ENCODE results near the gene CDH23. TPM values are rescaled to one million over a fixed set of nuclear protein-coding genes. Genes with fewer than 3 reads are reported as not detected.

The CDH23 gene
- total and polyA plus RNA-seq, 7 donors: 1.00 to 3.8 (median 1.9) TPM

DNA sequence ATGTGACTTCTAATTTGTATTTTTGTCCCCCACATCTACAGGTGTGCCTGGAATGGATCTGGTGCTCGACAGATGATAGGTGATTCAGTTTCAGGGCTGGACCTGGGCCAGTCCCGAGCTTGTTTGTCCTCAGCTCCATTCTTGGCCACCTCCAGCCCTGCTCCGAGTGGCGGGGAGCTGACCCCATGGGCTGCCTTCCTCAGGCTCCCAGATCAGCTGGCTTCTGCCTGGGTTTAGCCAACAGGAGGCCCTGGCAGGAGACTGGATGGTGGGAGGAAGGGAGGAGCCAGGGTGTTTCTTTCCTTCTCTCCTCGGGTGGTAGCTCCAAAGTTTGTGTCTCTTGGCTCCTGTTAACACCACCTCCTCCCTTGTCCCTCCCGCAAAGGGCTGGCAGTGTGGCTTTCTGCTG lies 75.2 kb downstream of the CDH23 start:
- TF ChIP-seq, protein P1, sequence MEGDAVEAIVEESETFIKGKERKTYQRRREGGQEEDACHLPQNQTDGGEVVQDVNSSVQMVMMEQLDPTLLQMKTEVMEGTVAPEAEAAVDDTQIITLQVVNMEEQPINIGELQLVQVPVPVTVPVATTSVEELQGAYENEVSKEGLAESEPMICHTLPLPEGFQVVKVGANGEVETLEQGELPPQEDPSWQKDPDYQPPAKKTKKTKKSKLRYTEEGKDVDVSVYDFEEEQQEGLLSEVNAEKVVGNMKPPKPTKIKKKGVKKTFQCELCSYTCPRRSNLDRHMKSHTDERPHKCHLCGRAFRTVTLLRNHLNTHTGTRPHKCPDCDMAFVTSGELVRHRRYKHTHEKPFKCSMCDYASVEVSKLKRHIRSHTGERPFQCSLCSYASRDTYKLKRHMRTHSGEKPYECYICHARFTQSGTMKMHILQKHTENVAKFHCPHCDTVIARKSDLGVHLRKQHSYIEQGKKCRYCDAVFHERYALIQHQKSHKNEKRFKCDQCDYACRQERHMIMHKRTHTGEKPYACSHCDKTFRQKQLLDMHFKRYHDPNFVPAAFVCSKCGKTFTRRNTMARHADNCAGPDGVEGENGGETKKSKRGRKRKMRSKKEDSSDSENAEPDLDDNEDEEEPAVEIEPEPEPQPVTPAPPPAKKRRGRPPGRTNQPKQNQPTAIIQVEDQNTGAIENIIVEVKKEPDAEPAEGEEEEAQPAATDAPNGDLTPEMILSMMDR (IDR thresholded peaks at IDR 0.05): no peak
- no peaks in the 10 kb centered on the region for H3K36me3 ChIP-seq (ENCODE audit: insufficient read depth in 1 of 2, low read depth in 1 of 2)
- intact Hi-C loops (cut with DNase I): no loop called here
- no peaks in the 10 kb centered on the region for H3K27me3 ChIP-seq (ENCODE audit: insufficient read depth in 3 of 3, low read length in 2 of 3)
- peak in 2 of 4 donors; percentile 35 to 51 for ATAC-seq
- H3K4me1 ChIP-seq: peaks cover 7% of the 10 kb centered on the region
- no peak overlapping the region for H3K27ac ChIP-seq
- no peaks in the 10 kb centered on the region for H3K9me3 ChIP-seq
- 15 to 39% (median 31%) methylated on average over 6 of the region's 6 CpGs for WGBS, 3 donors
- no peak for DNase-seq
- no peak overlapping the region for H3K4me3 ChIP-seq

DNA sequence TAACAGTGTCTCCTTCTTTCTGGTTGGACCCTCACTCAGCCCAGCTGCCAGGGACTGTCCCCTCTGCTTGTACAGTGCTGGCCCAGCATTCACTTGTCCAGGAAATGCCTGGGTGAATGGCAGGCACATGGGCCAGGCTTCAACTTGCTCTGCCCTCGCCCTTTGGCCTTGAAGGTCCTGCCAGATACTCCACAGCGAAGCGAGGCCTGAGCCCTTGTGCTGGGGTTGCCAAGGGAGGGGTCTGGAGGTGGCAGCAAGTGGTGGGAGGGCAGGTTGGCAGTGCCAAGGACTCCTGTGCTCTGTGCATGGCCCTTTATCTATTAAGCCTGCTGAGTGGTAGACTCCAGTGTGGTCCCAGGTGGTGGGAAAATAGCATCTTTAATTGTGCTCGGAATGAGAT lies 75.7 kb downstream of the CDH23 start:
- DNase-seq: no peak
- Histone ChIP-seq H3K4me1 (peaks cover 7% of the 10 kb centered on the region), H3K4me3 (no peak overlapping the region), H3K36me3 (ENCODE audit: insufficient read depth in 1 of 2, low read depth in 1 of 2) (no peaks in the 10 kb centered on the region), H3K9me3 (no peaks in the 10 kb centered on the region), H3K27ac (no peak overlapping the region), H3K27me3 (ENCODE audit: insufficient read depth in 3 of 3, low read length in 2 of 3) (no peaks in the 10 kb centered on the region)
- intact Hi-C loops (cut with DNase I): no loop called here
- WGBS, 3 donors: 58 to 83% (median 65%) methylated on average over 4 of the region's 4 CpGs
- TF ChIP-seq, protein P1 (IDR thresholded peaks at IDR 0.05): no peak
- ATAC-seq: peak in 1 of 4 donors; percentile 8

DNA sequence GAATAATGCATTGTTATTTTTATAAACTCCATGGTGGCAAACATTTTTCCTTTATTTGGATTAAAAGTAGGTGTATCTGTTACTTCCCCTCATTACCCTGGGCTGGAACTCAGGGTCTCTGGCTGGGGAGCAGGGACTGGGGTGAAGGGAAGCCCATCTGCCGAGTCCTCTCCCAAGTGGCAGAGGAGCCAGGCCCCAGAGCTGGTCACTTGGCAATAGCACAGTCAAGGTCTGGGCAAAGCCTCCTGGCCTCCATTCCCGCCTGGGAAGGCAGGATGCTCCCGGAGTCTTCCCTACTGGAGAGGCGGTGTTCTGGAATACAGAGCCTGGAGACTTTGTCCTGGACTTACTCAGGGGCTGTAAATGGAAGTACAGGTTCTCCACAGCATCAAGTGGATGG lies 76.2 kb downstream of the CDH23 start:
- TF ChIP-seq, protein P1 (IDR thresholded peaks at IDR 0.05): no peak
- no peak overlapping the region for H3K27ac ChIP-seq
- no peak overlapping the region for H3K4me3 ChIP-seq
- H3K9me3 ChIP-seq: no peaks in the 10 kb centered on the region
- H3K27me3 ChIP-seq (ENCODE audit: insufficient read depth in 3 of 3, low read length in 2 of 3): no peaks in the 10 kb centered on the region
- no peaks in the 10 kb centered on the region for H3K36me3 ChIP-seq (ENCODE audit: insufficient read depth in 1 of 2, low read depth in 1 of 2)
- H3K4me1 ChIP-seq: peaks cover 7% of the 10 kb centered on the region
- DNase-seq: no peak
- intact Hi-C loops (cut with DNase I): no loop called here
- WGBS, 3 donors: 75 to 82% (median 80%) methylated on average over 4 of the region's 4 CpGs
- ATAC-seq: no peak

DNA sequence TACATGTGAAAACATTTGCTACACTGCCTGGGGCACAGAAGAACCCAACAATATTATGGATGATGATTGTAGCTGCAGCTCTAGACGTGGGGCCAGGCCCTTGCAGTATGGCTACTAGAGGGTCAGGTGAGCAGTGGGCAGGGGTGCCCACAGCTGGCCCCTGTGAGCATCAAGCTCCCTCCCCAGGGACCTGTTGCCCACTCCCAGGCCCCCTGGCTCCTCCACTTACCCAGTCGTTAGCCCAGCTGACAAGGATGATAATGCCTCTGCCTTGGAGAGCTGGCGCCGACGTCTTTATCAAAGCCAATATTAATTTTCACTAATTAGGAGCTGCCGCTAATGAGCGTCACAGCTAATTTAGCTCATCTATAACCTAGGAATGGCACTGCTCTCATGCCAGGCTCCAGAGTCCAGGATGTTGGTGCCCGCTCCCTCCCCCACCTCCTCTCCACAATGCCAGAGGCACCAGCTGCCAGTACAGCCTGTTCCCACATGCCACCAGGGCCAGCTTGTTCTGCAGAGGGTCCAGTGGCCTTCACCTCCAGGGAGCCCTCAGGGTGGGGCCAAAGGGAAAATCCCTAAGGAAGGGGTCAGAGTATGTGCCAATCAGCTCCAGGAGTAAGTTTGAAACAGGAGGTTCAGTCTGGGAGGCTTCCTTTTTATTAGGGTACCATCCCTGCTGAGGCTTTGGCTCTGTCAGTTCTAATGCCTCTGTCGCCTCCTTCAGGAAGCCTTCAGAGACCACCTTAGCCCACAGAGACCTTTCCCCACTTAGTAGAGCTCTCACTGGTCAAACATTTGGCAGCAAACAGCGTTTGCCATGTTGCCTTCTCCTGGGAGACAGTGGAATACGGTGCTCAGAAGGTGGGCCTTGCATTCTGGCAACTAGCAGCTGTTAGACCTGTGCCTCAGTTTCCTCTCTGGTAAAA lies 77.2 kb downstream of the CDH23 start:
- TF ChIP-seq, protein P1 (IDR thresholded peaks at IDR 0.05): no peak
- no peak overlapping the region for H3K27ac ChIP-seq
- 55 to 74% (median 70%) methylated on average over 11 of the region's 11 CpGs for WGBS, 3 donors
- no peaks in the 10 kb centered on the region for H3K36me3 ChIP-seq (ENCODE audit: insufficient read depth in 1 of 2, low read depth in 1 of 2)
- intact Hi-C loops (cut with DNase I): no loop called here
- H3K9me3 ChIP-seq: no peaks in the 10 kb centered on the region
- H3K4me1 ChIP-seq: peaks cover 7% of the 10 kb centered on the region
- no peaks in the 10 kb centered on the region for H3K27me3 ChIP-seq (ENCODE audit: insufficient read depth in 3 of 3, low read length in 2 of 3)
- peak in 1 of 2 donors; percentile 64 for DNase-seq
- peak in 3 of 4 donors; percentile 73 to 81 (median 80) for ATAC-seq
- H3K4me3 ChIP-seq: no peak overlapping the region

All from psoas muscle (tissue), 8 donors.